EH (cell line): ENCODE results near the gene MAST3.

Source experiments
- DNase-seq: peaks from one replicate; pipeline ENCODE4 v3.0.0-alpha.2; 2015; ENCODE audit warnings: low read depth

Gene MAST3

GRCh38 chr19:18097217-18097992 is at the start of gene MAST3:
MAST3 (plus strand) TSS chr19:18097778; CDS start chr19:18097793, 15 bp downstream.
- DNase-seq = peak; percentile 78

GRCh38 chr19:18049385-18049784 is 48.2 kb upstream of the MAST3 start:
- peak; percentile 76 for DNase-seq

GRCh38 chr19:18051887-18052286 is 45.7 kb upstream of the MAST3 start:
- DNase-seq = no peak

- peak; percentile 71 for DNase-seq
Measured at GRCh38 chr19:18053576-18054219, 43.9 kb upstream of the MAST3 start.

GRCh38 chr19:18055967-18056366 is 41.6 kb upstream of the MAST3 start:
- DNase-seq = no peak

GRCh38 chr19:18057557-18057956 is 40.0 kb upstream of the MAST3 start:
- DNase-seq = peak; percentile 49

- peak; percentile 73 for DNase-seq
Measured at GRCh38 chr19:18058208-18059009, 39.2 kb upstream of the MAST3 start.

- DNase-seq = no peak
Measured at GRCh38 chr19:18059297-18059696, 38.3 kb upstream of the MAST3 start.

GRCh38 chr19:18059902-18060301 is 37.7 kb upstream of the MAST3 start:
- no peak for DNase-seq

GRCh38 chr19:18060472-18060871 is 37.1 kb upstream of the MAST3 start:
- no peak for DNase-seq

- no peak for DNase-seq
Measured at GRCh38 chr19:18062028-18062427, 35.5 kb upstream of the MAST3 start.

- DNase-seq = no peak
Measured at GRCh38 chr19:18063463-18063862, 34.1 kb upstream of the MAST3 start.

GRCh38 chr19:18065173-18065495 is 32.4 kb upstream of the MAST3 start:
- no peak for DNase-seq

- no peak for DNase-seq
Measured at GRCh38 chr19:18068395-18068794, 29.2 kb upstream of the MAST3 start.

- no peak for DNase-seq
Measured at GRCh38 chr19:18069383-18069782, 28.2 kb upstream of the MAST3 start.

- no peak for DNase-seq
Measured at GRCh38 chr19:18070181-18070580, 27.4 kb upstream of the MAST3 start.

- no peak for DNase-seq
Measured at GRCh38 chr19:18072335-18072734, 25.2 kb upstream of the MAST3 start.

- DNase-seq = no peak
Measured at GRCh38 chr19:18073197-18073596, 24.4 kb upstream of the MAST3 start.

- no peak for DNase-seq
Measured at GRCh38 chr19:18074192-18074591, 23.4 kb upstream of the MAST3 start.

GRCh38 chr19:18083929-18084684 is 13.5 kb upstream of the MAST3 start:
- DNase-seq = no peak

GRCh38 chr19:18085702-18086457 is 11.7 kb upstream of the MAST3 start:
- DNase-seq = peak; percentile 19
